HG03135 (cell line): ENCODE measurements around the gene GLRX2.

Experiments
- ATAC-seq: cut with Tn5 transposase; IDR thresholded peaks from one replicate; pipeline ENCODE4 v1.9.1; 2021; ENCODE audit warnings: mild to moderate bottlenecking, moderate library complexity; ENCODE audit not compliant: unreplicated experiment

GLRX2 gene

DNA sequence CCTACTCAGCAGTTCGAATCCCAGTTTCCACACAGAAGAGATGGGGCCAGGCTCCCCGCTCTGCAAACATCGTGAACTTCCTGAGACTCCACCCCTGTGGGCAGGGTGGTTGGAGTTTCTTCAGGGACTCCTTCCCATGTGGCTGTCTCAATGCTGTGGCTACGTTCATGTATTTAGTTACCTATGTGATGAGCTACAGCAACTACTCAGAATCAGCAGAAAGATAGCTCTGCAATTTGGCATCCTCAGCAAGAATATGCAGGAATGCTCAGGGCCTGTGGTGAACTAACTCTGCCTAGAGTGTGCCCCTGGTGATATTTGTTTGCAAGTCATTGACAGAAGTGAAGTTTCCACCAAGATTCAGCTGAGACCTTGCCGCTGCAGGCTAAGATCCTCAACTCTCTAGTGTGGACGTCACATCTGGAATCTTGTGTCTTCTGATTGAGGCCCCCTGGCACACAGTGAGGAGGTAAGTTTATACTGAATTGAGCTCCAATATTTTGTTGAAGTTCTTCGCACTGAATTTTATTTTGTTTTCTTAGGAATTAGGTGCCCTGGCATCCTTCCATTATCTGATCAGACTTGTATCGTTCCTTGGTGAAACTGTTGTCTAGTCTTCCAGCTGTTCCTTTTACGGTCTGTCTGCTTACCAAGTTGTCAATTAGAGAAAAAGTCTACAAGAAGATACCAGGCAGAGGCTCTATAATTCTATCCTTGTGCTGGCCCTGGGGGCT, 8.2 kb upstream of the GLRX2 start:
- ATAC-seq = no peak

GRCh38 chr1:193111641-193112090, 6.5 kb upstream of the GLRX2 start:
- ATAC-seq = no peak

DNA sequence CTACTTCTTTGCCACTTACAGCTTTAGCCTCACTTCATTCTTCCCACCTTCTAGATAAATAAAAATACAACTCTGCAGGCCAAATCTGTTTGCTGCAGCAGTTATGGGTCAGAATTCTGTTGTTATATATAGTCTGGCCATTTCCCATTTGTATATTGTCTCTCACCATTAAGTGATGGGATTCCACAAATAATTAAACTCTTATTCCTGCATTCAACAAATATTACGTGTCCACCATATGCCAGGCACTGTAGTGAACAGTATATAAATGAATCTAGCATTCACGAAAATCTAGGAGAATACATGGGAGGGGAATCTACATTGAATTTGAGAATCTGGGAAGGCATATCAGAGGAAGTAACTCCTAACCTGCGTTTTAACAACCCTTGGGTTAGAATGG, 5.7 kb upstream of the GLRX2 start:
- ATAC-seq = no peak

DNA sequence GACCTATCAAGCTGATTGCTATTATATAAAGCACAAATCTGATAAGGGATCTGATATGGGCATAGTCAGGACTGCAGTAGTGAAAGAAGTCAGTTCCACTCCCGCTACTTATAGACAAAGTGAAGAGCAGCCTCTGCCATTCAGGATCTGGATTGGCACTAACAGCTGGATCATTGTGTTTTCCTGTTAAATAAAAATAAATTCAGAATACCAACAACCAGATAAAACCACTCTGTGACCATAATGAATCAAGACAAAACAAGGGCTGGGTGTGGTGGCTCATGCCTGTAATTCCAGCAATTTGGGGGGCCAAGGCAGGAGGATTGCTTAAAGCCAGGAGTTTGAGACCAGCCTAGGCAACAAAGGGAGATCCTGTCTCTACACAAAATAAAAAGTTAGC, 5.0 kb upstream of the GLRX2 start:
- ATAC-seq = no peak

DNA sequence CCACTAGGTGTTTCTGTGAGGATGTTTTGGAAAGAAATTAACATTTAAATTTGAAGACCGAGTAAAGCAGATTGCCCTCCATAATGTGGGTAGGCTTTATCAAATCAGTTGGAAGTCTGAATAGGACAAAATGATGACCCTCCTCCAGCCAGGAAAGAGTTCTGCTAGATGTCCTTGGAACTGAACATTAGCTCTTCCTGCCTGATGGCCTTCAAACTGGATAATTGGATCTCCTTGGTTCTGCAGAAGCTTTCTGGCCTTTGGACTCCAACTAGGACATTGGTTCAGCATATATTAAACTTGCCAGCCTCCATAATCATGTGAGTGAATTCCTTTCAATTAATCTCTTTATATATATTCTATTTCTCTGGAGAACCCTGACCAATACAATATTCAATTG, 4.4 kb upstream of the GLRX2 start:
- no peak for ATAC-seq

DNA sequence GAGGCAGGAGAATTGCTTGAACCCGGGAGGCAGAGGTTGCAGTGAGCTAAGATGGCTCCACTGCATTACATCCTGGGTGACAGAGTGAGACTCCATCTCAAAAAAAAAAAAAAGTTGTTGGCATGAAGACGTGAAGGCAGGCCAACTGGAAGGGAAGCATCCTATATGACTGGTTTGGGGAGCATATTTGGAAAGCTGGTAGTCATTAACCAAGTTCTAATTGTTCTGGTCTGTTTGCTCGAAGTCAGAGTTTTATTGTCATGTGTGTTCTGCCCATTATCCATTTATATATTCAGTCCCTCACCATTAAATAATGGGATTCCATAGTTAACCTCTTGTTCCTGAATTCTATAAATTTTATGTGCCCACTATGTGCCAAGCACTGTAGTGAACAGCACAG, 3.3 kb upstream of the GLRX2 start:
- ATAC-seq = no peak

DNA sequence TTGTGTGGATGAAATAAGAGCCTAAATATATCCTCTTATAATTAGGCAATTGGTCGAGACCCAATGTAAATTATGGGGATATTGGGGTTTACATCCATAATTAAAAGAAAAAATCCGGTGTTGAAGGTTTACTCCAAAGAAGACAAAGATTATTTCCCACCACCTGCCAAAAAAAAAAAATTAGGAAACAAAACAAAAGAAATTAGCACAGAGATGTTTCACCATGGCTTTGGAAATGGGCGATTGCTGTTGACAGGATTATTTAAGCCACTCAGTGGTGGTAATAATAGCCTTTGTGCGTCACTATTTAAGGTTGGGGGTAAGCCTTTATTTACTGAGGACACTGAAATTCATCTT, 585 bp upstream of the GLRX2 start:
- no peak for ATAC-seq

- peak; percentile 46 for ATAC-seq
These were observed 710 bp downstream of the GLRX2 start for GRCh38 chr1:193104502-193104906.

- no peak for ATAC-seq
These were observed 1.3 kb downstream of the GLRX2 start for GRCh38 chr1:193103759-193104501.

DNA sequence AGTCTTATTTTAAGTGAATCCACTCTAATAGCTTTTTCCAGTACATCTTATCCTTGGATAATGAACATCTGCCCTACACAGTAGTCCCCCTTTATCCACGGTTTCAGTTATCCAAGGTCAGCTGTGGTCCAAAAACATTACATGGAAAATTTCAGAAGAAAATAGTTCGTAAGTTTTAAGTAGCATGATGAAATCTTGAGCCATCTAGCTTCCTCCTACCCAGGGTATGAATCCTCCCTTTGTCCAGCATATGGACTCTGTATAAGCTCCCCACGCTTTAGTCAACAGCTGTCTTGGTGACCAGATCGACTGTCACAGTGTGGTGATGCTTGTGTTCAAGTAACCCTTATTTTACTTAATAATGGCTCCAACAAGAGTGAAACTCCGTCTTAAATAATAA, 2.6 kb downstream of the GLRX2 start:
- no peak for ATAC-seq

DNA sequence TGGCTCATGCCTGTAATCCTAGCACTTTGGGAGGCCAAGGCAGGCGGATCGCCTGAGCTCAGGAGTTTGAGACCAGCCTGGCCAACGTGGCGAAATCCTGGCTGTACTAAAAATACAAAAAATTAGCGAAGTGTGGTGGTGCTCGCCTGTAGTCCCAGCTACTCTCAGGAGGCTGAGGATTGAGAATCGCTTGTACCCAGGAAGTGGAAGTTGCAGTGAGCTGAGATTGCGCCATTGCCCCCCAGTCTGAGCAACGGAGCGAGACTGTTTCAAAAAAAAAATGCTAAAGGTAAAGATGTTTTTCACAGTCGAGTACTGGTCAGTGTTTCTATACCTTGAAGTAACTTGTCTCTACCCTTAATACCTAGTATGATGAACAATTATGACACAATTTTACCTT, 11.1 kb downstream of the GLRX2 start:
- no peak for ATAC-seq

DNA sequence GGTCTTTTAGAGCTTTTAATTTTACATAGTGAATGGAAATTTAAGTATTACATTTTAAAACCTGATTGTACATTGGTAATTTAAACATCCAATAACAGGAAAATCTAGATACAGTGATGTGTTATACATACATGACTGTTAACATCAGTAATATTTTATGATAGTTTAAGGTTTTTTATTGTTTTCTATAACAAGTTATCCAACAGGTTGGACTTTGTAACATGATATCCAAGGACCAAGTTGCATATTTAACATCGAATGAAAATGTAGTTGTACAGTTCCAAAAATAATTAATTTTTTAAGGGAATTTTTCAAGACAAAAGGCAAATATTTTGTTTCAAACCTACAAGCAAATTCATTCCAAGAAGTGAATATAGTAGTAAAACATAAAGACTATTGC, 14.3 kb downstream of the GLRX2 start:
- ATAC-seq = no peak

GRCh38 chr1:193087893-193088292, 17.3 kb downstream of the GLRX2 start:
- no peak for ATAC-seq

DNA sequence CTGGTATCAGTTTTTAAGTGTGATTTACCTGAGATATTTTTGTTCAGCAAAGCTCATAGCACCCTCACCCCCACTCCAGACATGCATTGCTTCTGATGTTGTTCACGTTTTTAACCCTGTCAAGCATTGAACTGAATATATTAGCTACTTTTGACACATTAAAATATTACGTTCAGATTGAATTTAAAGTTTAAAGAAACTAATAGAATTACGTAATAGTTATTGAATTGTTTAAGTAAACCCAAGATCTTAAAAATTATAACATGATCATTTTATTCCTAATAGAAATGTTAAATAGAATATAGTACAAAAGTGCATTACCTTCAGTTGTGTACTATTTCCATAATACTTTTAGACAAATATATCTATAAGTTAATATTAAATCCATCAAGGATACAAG, 18.9 kb downstream of the GLRX2 start:
- ATAC-seq = no peak

- ATAC-seq = no peak
These were observed 20.0 kb downstream of the GLRX2 start for GRCh38 chr1:193085263-193085662.

GRCh38 chr1:193083365-193084088, 21.7 kb downstream of the GLRX2 start:
- peak; percentile 93 for ATAC-seq

- ATAC-seq = no peak
These were observed 26.0 kb downstream of the GLRX2 start for GRCh38 chr1:193079187-193079586.

GRCh38 chr1:193077991-193078390, 27.2 kb downstream of the GLRX2 start:
- no peak for ATAC-seq

DNA sequence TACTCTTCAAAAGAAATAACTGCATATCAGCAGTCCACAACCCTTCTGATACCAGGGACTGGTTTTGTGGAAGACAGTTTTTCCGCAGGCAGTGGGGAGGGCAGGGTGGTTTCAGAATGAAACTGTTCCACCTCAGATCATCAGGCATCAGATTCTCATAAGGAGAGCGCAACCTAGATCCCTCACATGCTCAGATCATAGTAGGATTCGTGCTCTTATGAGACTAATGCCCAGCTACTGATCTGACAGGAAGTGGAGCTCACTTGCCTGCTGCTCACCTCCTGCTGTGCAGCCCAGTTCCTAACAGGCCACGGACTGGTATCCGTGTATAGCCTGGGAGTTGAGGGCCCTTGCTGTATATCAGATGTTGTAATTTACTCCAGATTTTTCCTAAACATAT, 34.3 kb downstream of the GLRX2 start:
- no peak for ATAC-seq

DNA sequence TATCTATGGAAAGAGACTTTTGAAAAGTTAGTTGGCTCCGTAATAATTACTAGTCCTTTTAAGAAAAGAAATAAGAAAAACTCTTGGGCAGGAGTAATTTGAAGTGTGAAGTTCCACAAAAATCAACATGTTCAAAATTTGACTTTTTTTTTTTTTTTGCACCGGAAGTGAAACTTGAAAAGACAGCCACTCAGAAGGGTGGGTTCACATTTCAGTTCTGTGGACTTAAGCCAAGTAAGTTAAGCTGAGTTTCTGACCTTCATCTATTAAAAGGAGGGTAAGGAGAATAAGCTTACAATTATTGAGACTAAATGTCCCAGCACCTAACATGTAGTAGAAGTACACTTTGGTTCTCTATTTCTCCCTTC, 34.8 kb downstream of the GLRX2 start:
- ATAC-seq = no peak

DNA sequence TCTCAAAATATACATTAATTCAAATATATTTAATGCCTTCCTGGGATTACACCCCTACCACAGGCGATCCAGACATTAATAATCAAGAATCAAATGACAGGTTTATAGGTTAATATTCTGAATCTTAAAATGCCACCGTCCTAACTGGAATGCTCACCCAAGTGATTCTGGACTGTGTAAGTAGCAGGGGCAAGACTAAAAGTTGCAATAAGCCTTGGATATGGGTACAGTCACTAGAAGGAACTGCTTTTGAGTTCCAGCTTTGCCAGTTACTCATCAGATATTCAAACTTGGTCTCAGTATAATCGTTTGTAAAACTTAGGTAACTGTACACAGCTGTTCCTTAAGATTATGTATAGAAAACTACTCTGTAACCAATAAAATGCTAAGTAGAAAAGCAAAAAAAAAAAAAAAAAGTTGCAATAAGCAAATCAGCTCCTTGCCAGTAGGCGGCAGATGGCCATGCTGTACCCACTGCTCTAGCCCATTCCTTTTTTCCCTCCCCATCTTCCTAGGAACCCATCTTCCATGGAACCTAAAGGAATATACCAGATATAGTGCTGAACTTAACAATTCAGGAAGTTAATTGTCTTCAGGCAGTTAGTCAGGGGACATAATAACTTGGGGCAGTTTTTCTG, 35.3 kb downstream of the GLRX2 start:
- no peak for ATAC-seq

DNA sequence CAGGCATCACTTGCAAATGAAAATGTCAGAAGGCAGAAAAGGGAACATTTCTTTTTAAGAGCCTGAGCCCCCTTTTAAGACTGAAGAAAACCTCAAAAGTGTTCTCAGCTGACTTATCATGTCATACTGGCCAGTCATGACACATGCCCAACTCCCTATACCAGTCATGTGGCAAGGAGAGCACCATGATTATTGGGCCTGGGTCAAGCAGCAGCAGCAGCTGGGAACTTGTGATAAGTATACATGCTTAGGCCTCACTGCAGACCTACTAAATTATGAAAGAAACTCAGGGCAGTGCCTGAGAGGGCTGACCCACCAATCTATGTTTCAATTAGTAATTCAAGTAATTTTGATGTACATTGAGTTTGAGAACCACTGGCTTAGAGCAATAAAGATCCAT, 37.2 kb downstream of the GLRX2 start:
- no peak for ATAC-seq
